Karpas-422 (cell line): ENCODE measurements around the gene C1QTNF1. TPM values are rescaled to one million over a fixed set of nuclear protein-coding genes. Genes with fewer than 3 reads are reported as not detected.
"Not testable (repeated sequence)": the region's sequence is repeated elsewhere in the genome, so short reads cannot be mapped to it uniquely, and the experiment has no call there.

ENCODE experiments used
- DNase-seq: peaks from one replicate; pipeline ENCODE4 v3.0.0-alpha.2; 2015
- H2AFZ ChIP-seq: fragments of 200-600 bp; sonication (generic); 2 replicates; pipeline ENCODE4 v1.6.1; 2014; ENCODE audit warnings: antibody characterized with exemption, low read length, mixed read lengths
- H3K27ac ChIP-seq: fragments of 200-600 bp; sonication (generic); 2 replicates; pipeline ENCODE4 v1.5.1; 2014; ENCODE audit warnings: mild to moderate bottlenecking, low read length, moderate library complexity
- H3K27me3 ChIP-seq: fragments of 200-600 bp; sonication (generic); 2 replicates; pipeline ENCODE4 v1.6.1; 2014; ENCODE audit warnings: low read length, mixed read lengths
- H3K36me3 ChIP-seq: fragments of 200-600 bp; sonication (generic); 2 replicates; pipeline ENCODE4 v1.6.1; 2014; ENCODE audit warnings: low read length, mixed read lengths; ENCODE audit not compliant: insufficient read depth
- H3K4me1 ChIP-seq: fragments of 200-600 bp; sonication (generic); 2 replicates; pipeline ENCODE4 v1.6.1; 2014; ENCODE audit warnings: mild to moderate bottlenecking, low read length, mixed read lengths
- H3K4me2 ChIP-seq: fragments of 200-600 bp; sonication (generic); 2 replicates; pipeline ENCODE4 v1.6.1; 2014; ENCODE audit warnings: low read length, low read depth, mild to moderate bottlenecking; ENCODE audit not compliant: poor library complexity, severe bottlenecking
- H3K4me3 ChIP-seq: fragments of 200-600 bp; sonication (generic); 2 replicates; pipeline ENCODE4 v1.5.1; 2014; ENCODE audit warnings: mild to moderate bottlenecking, antibody characterized with exemption, low read length, mixed read lengths
- H3K79me2 ChIP-seq: fragments of 200-600 bp; sonication (generic); 2 replicates; pipeline ENCODE4 v1.6.1; 2014; ENCODE audit warnings: mild to moderate bottlenecking, low read length, mixed read lengths
- H3K9ac ChIP-seq: fragments of 200-600 bp; sonication (generic); 2 replicates; pipeline ENCODE4 v1.6.0; 2014; ENCODE audit warnings: low read length
- H3K9me2 ChIP-seq: fragments of 200-600 bp; sonication (generic), shearing (Covaris generic); replicated peaks from 2 replicates; pipeline ENCODE4 v1.6.0; 2014; ENCODE audit warnings: mild to moderate bottlenecking, low read length, moderate library complexity; ENCODE audit not compliant: insufficient read depth
- H3K9me3 ChIP-seq: fragments of 300-700, 200-600 bp; sonication (generic); 2 replicates; pipeline ENCODE4 v1.6.1; 2014; ENCODE audit warnings: low read length, mixed read lengths
- H4K20me1 ChIP-seq: fragments of 200-600 bp; sonication (generic); 2 replicates; pipeline ENCODE4 v1.6.1; 2014; ENCODE audit warnings: mild to moderate bottlenecking, antibody characterized with exemption, low read length, low read depth; ENCODE audit not compliant: insufficient read depth
- total RNA-seq: library from RNA; depleted of rRNA; stranded (reverse); fragments of >200 nt; shearing (Covaris generic); gene quantifications from 2 replicates; pipeline ENCODE4 v1.2.3, GENCODE V29; 2014; ENCODE audit warnings: low replicate concordance

C1QTNF1 gene
- total RNA-seq, 1 experiment from 2014 or later, result not detected

DNA sequence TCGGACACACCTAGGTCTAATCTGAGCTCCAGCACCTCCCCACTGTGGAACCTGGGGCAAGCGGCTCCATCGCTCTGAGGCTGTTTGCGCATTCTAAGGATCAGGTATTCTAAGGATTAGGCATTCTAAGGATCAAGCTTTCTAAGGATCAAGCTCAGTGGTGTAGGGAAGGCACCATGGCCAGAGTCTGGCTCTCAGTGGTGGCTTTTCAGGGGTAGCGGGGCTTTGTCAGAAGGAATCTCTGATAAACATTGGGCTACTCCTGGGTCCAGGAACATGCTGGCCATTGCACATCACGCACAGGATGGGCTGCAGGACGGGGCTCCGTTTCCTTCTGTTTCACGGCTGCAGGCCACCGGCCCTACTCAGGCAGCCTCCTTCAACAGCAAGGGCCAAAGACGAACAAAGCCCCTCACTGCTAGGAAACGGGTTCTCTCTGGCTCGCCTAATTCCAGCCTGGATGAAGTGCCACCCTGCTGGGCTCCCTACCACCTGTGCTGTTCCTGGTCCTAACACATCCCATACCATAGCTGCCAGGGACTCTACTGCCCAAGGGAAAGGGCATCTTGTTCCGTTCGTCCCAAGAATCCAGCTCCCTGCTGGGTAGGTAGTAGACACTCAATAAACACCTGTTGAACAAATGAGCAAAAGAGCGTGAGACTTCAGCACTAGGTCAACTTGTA lies 5.5 kb downstream of the C1QTNF1 start:
- H3K4me3 ChIP-seq, result no peak overlapping the region
- H4K20me1 ChIP-seq, result no peaks in the 10 kb centered on the region
- H3K79me2 ChIP-seq, result no peaks in the 10 kb centered on the region
- H3K9me2 ChIP-seq, result no peaks in the 10 kb centered on the region
- no peak overlapping the region for H3K9ac ChIP-seq
- H3K36me3 ChIP-seq, result no peaks in the 10 kb centered on the region
- no peak overlapping the region for H3K27ac ChIP-seq
- no peaks in the 10 kb centered on the region for H3K4me1 ChIP-seq
- no peaks in the 10 kb centered on the region for H3K27me3 ChIP-seq
- no peak overlapping the region for H2AFZ ChIP-seq
- H3K9me3 ChIP-seq, result no peaks in the 10 kb centered on the region
- H3K4me2 ChIP-seq, result no peak overlapping the region
- DNase-seq, result no peak

DNA sequence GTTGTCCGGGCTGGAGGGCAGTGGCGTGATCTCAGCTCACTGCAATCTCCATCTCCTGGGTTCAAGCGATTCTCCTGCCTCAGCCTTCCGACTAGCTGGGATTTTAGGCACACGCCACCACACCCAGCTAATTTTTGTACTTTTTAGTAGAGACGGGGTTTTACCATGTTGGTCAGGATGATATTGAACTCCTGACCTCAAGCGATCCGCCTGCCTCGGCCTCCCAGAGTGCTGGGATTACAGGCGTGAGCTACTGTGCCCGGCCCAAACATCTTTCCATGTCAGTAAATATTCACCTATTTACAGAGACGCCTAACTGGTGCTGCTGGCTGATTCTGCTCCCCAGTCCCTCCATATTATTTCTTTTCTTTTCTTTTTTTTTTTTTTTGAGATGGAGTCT lies 6.7 kb downstream of the C1QTNF1 start:
- H3K4me1 ChIP-seq, DNase-seq, H3K9me3 ChIP-seq, H3K4me2 ChIP-seq, H2AFZ ChIP-seq, H3K36me3 ChIP-seq, H3K4me3 ChIP-seq, H4K20me1 ChIP-seq, H3K9ac ChIP-seq, H3K27me3 ChIP-seq, H3K79me2 ChIP-seq, H3K9me2 ChIP-seq, H3K27ac ChIP-seq: not testable (repeated sequence)

- Histone ChIP-seq H3K79me2 (no peaks in the 10 kb centered on the region), H3K36me3 (no peaks in the 10 kb centered on the region), H2AFZ (no peak overlapping the region), H3K9me3 (no peaks in the 10 kb centered on the region), H3K9me2 (no peaks in the 10 kb centered on the region), H3K4me2 (no peak overlapping the region), H3K27ac (no peak overlapping the region), H3K9ac (no peak overlapping the region), H3K4me1 (no peaks in the 10 kb centered on the region), H3K4me3 (no peak overlapping the region), H4K20me1 (no peaks in the 10 kb centered on the region), H3K27me3 (no peaks in the 10 kb centered on the region)
- DNase-seq, result no peak
Observed at GRCh38 chr17:79031996-79032875, 8.3 kb downstream of the C1QTNF1 start.

- Histone ChIP-seq H3K9ac (no peak overlapping the region), H3K4me3 (no peak overlapping the region), H2AFZ (no peak overlapping the region), H3K9me3 (no peaks in the 10 kb centered on the region), H3K27me3 (no peaks in the 10 kb centered on the region), H3K9me2 (no peaks in the 10 kb centered on the region), H3K4me1 (no peaks in the 10 kb centered on the region), H4K20me1 (no peaks in the 10 kb centered on the region), H3K36me3 (no peaks in the 10 kb centered on the region), H3K27ac (no peak overlapping the region), H3K4me2 (no peak overlapping the region), H3K79me2 (no peaks in the 10 kb centered on the region)
- no peak for DNase-seq
Observed at GRCh38 chr17:79033046-79033616, 9.2 kb downstream of the C1QTNF1 start.

DNA sequence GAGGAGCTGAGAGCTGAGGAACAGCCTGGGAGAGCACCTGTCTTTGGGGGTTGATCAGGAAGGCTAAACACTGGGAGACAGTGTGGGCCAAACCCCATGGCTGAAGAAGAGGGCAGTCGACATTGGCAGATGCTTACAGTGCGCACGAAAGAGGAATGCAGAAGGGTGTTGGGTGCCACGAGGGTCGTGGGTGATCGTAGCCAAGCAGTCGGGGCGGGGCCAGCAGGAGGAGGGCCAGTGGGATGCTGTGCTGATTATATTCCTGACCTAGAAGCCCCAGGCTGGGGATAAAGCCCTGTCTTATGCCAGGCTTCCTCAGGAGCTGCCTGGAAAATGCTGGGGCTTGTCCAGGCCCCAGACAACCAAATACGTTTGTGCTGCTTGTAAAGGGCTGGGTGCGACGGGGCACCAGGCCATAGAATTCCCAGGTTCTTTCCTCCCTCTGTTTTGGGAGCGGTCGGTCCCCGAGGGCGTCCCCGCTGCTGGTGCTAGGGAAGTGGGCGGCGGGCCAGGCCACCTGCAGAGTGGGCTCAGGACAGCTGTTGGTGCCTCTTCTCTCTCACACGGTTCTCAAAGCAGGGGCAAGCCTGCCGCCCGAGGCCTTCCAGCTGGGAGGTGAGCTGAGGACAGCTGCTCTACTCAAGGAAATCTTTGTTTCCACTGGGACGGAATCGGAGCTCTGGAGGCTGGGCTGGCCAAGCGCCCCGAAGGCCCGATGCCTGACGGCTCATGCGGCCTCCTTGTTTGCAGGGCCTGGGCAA lies 10.0 kb downstream of the C1QTNF1 start:
- Histone ChIP-seq H2AFZ (no peak overlapping the region), H3K79me2 (no peaks in the 10 kb centered on the region), H3K36me3 (no peaks in the 10 kb centered on the region), H3K27ac (no peak overlapping the region), H3K4me1 (no peaks in the 10 kb centered on the region), H3K27me3 (no peaks in the 10 kb centered on the region), H3K4me3 (no peak overlapping the region), H3K4me2 (no peak overlapping the region), H4K20me1 (no peaks in the 10 kb centered on the region), H3K9me2 (no peaks in the 10 kb centered on the region), H3K9me3 (no peaks in the 10 kb centered on the region), H3K9ac (no peak overlapping the region)
- DNase-seq, result no peak

- Histone ChIP-seq H3K4me2 (no peak overlapping the region), H3K9me2 (no peaks in the 10 kb centered on the region), H3K27ac (no peak overlapping the region), H3K4me3 (no peak overlapping the region), H3K4me1 (no peaks in the 10 kb centered on the region), H2AFZ (no peak overlapping the region), H3K9me3 (no peaks in the 10 kb centered on the region), H3K79me2 (no peaks in the 10 kb centered on the region), H3K27me3 (no peaks in the 10 kb centered on the region), H3K9ac (no peak overlapping the region), H3K36me3 (no peaks in the 10 kb centered on the region), H4K20me1 (no peaks in the 10 kb centered on the region)
- DNase-seq, result no peak
Observed at GRCh38 chr17:79034931-79035485, 11.0 kb downstream of the C1QTNF1 start.

DNA sequence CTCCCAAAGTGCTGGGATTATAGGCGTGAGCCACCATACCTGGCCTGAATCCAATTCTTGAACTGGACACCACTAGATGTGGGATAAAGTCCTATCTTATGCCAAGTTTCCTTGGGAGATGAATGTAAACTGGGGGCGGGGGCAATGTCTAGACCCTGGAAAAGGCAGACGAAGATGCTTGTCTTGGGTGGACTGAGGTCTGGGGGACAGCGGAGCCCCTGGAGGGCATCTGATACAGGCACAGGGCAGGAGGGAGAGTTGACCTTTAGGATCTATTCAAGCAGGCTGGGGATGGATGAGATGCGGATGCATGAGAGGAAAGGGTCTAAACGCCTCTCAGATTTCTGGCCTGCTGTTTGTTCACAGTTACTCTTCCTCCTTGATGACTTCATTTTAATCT lies 11.7 kb downstream of the C1QTNF1 start:
- DNase-seq, result no peak
- H3K27me3 ChIP-seq, result no peaks in the 10 kb centered on the region
- H3K27ac ChIP-seq, result no peak overlapping the region

More for the DNA sequence above, 11.7 kb downstream of the C1QTNF1 start:
- no peaks in the 10 kb centered on the region for H4K20me1 ChIP-seq
- H3K4me1 ChIP-seq, result peaks cover under 1% of the 10 kb centered on the region; the same call in 1 of the 2 replicates
- no peaks in the 10 kb centered on the region for H3K9me2 ChIP-seq
- no peak overlapping the region for H3K4me2 ChIP-seq
- H2AFZ ChIP-seq, result no peak overlapping the region
- no peaks in the 10 kb centered on the region for H3K79me2 ChIP-seq
- no peak overlapping the region for H3K4me3 ChIP-seq
- no peaks in the 10 kb centered on the region for H3K36me3 ChIP-seq
- no peak overlapping the region for H3K9ac ChIP-seq
- no peaks in the 10 kb centered on the region for H3K9me3 ChIP-seq
